DOHH2 (cell line): ENCODE data around the gene MED27.

Source experiments
- H3F3A ChIP-seq: fragments of 200-600 bp; sonication (generic), shearing (Covaris generic); 2 replicates; pipeline ENCODE4 v1.6.0; 2016; ENCODE audit warnings: antibody characterized with exemption, mild to moderate bottlenecking; ENCODE audit not compliant: control insufficient read depth, insufficient read depth
- H3K27ac ChIP-seq: fragments of 200-600 bp; sonication (generic); 2 replicates; pipeline ENCODE4 v1.5.1; 2014; ENCODE audit warnings: low read depth, mild to moderate bottlenecking, low read length, moderate library complexity
- H3K27me3 ChIP-seq: fragments of 200-600 bp; sonication (generic); 2 replicates; pipeline ENCODE4 v1.6.1; 2014; ENCODE audit warnings: mild to moderate bottlenecking, low read length, mixed read lengths; ENCODE audit not compliant: control insufficient read depth
- H3K36me3 ChIP-seq: fragments of 200-600 bp; sonication (generic); 2 replicates; pipeline ENCODE4 v1.6.1; 2014; ENCODE audit warnings: mild to moderate bottlenecking, low read length, moderate library complexity, mixed read lengths; ENCODE audit not compliant: control insufficient read depth
- H3K4me1 ChIP-seq: fragments of 200-600 bp; sonication (generic); 2 replicates; pipeline ENCODE4 v1.6.1; 2014; ENCODE audit warnings: mild to moderate bottlenecking, low read length, mixed read lengths; ENCODE audit not compliant: control insufficient read depth
- H3K4me2 ChIP-seq: fragments of 200-600 bp; sonication (generic); 2 replicates; pipeline ENCODE4 v1.6.0; 2014; ENCODE audit warnings: mild to moderate bottlenecking, low read length, moderate library complexity
- H3K4me3 ChIP-seq: fragments of 200-600 bp; sonication (generic); 2 replicates; pipeline ENCODE4 v1.5.1; 2014; ENCODE audit warnings: mild to moderate bottlenecking, low read length, mixed read lengths
- H3K79me2 ChIP-seq: fragments of 200-600 bp; sonication (generic); 2 replicates; pipeline ENCODE4 v1.6.1; 2014; ENCODE audit warnings: mild to moderate bottlenecking, low read length, mixed read lengths; ENCODE audit not compliant: control insufficient read depth
- H3K9me2 ChIP-seq: fragments of 200-600 bp; sonication (generic); replicated peaks from 2 replicates; pipeline ENCODE4 v1.6.1; 2014; ENCODE audit warnings: mild to moderate bottlenecking, low read length, mixed read lengths; ENCODE audit not compliant: control insufficient read depth
- H3K9me3 ChIP-seq: fragments of 200-600 bp; sonication (generic); 2 replicates; pipeline ENCODE4 v1.6.1; 2014; ENCODE audit warnings: antibody characterized with exemption, low read length, mixed read lengths; ENCODE audit not compliant: control insufficient read depth, insufficient read depth
- H4K20me1 ChIP-seq: fragments of 200-600 bp; sonication (generic); 2 replicates; pipeline ENCODE4 v1.6.0; 2014; ENCODE audit warnings: low read depth, mild to moderate bottlenecking, antibody characterized with exemption, low read length, moderate library complexity; ENCODE audit not compliant: control insufficient read depth, insufficient read depth
- EZH2phosphoT487 ChIP-seq: fragments of 200-600 bp; sonication (generic); IDR thresholded peaks from 2 replicates; pipeline ENCODE4 v1.6.1; 2017; ENCODE audit warnings: borderline replicate concordance, mild to moderate bottlenecking, antibody characterized with exemption, low read length, moderate library complexity, mixed read lengths
- TF ChIP-seq, protein P1 (sequence below): fragments of 200-600 bp; sonication (generic); IDR thresholded peaks from one replicate; pipeline ENCODE4 v1.5.1; 2014; ENCODE audit warnings: antibody characterized with exemption, mild to moderate bottlenecking, low read depth, low read length; ENCODE audit not compliant: poor library complexity, severe bottlenecking

The MED27 gene

GRCh38 chr9:131919216-131919615 lies 160.5 kb downstream of the MED27 start:
- Histone ChIP-seq H3K79me2 (no peaks in the 10 kb centered on the region), H3K4me2 (no peak overlapping the region), H3K9me2 (no peaks in the 10 kb centered on the region), H3K4me3 (no peak overlapping the region), H3K9me3 (no peaks in the 10 kb centered on the region), H3K36me3 (no peaks in the 10 kb centered on the region), H3F3A (no peaks in the 10 kb centered on the region), H3K27ac (no peak overlapping the region), H3K4me1 (no peaks in the 10 kb centered on the region), H4K20me1 (no peaks in the 10 kb centered on the region), H3K27me3 (no peaks in the 10 kb centered on the region)
- TF ChIP-seq EZH2phosphoT487, result no peak
- TF ChIP-seq, protein P1, sequence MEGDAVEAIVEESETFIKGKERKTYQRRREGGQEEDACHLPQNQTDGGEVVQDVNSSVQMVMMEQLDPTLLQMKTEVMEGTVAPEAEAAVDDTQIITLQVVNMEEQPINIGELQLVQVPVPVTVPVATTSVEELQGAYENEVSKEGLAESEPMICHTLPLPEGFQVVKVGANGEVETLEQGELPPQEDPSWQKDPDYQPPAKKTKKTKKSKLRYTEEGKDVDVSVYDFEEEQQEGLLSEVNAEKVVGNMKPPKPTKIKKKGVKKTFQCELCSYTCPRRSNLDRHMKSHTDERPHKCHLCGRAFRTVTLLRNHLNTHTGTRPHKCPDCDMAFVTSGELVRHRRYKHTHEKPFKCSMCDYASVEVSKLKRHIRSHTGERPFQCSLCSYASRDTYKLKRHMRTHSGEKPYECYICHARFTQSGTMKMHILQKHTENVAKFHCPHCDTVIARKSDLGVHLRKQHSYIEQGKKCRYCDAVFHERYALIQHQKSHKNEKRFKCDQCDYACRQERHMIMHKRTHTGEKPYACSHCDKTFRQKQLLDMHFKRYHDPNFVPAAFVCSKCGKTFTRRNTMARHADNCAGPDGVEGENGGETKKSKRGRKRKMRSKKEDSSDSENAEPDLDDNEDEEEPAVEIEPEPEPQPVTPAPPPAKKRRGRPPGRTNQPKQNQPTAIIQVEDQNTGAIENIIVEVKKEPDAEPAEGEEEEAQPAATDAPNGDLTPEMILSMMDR, result no peak

GRCh38 chr9:131918481-131918880 lies 161.2 kb downstream of the MED27 start:
- H3K4me2 ChIP-seq, result no peak overlapping the region
- H3K4me1 ChIP-seq, result no peaks in the 10 kb centered on the region
- no peak for TF ChIP-seq EZH2phosphoT487
- TF ChIP-seq, protein P1, result no peak
- H3K27ac ChIP-seq, result no peak overlapping the region
- H3K27me3 ChIP-seq, result no peaks in the 10 kb centered on the region
- no peaks in the 10 kb centered on the region for H3K79me2 ChIP-seq
- no peaks in the 10 kb centered on the region for H3K9me2 ChIP-seq
- H3K9me3 ChIP-seq, result no peaks in the 10 kb centered on the region
- H3F3A ChIP-seq, result no peaks in the 10 kb centered on the region
- H3K36me3 ChIP-seq, result no peaks in the 10 kb centered on the region
- H4K20me1 ChIP-seq, result no peaks in the 10 kb centered on the region
- H3K4me3 ChIP-seq, result no peak overlapping the region

- TF ChIP-seq, protein P1, result no peak
- TF ChIP-seq EZH2phosphoT487, result no peak
- no peak overlapping the region for H3K27ac ChIP-seq
- H3K27me3 ChIP-seq, result no peaks in the 10 kb centered on the region
- H3K4me3 ChIP-seq, result no peak overlapping the region
- no peak overlapping the region for H3K4me2 ChIP-seq
- no peaks in the 10 kb centered on the region for H3K9me3 ChIP-seq
- no peaks in the 10 kb centered on the region for H3K36me3 ChIP-seq
- no peaks in the 10 kb centered on the region for H3K79me2 ChIP-seq
- H3F3A ChIP-seq, result no peaks in the 10 kb centered on the region
- H3K4me1 ChIP-seq, result no peaks in the 10 kb centered on the region
- H3K9me2 ChIP-seq, result no peaks in the 10 kb centered on the region
- H4K20me1 ChIP-seq, result no peaks in the 10 kb centered on the region
Observed at GRCh38 chr9:131917009-131917408, 162.7 kb downstream of the MED27 start.

GRCh38 chr9:131915181-131915580 lies 164.5 kb downstream of the MED27 start:
- H3K9me3 ChIP-seq, result no peaks in the 10 kb centered on the region
- TF ChIP-seq, protein P1, result no peak
- TF ChIP-seq EZH2phosphoT487, result no peak
- no peaks in the 10 kb centered on the region for H3F3A ChIP-seq
- no peaks in the 10 kb centered on the region for H3K79me2 ChIP-seq
- H4K20me1 ChIP-seq, result no peaks in the 10 kb centered on the region; the same call in 1 of the 2 replicates
- no peaks in the 10 kb centered on the region for H3K27me3 ChIP-seq
- H3K36me3 ChIP-seq, result no peaks in the 10 kb centered on the region
- no peak overlapping the region for H3K4me2 ChIP-seq
- no peak overlapping the region for H3K4me3 ChIP-seq
- H3K27ac ChIP-seq, result no peak overlapping the region
- H3K4me1 ChIP-seq, result no peaks in the 10 kb centered on the region
- no peaks in the 10 kb centered on the region for H3K9me2 ChIP-seq
